K562 (cell line): ENCODE measurements around the gene SORCS2. TPM values are rescaled to one million over a fixed set of nuclear protein-coding genes. Genes with fewer than 3 reads are reported as not detected.

Experiments
- ATAC-seq: fragments of 200-7000 bp; cut with Tn5 transposase; 3 replicates; pipeline ENCODE4 v1.9.1; 2020; ENCODE audit warnings: moderate library complexity
- BruUV-seq: library from RNA; stranded (reverse); fragments of 400-500 nt; replicated peaks from 2 replicates; lab custom pipeline; 2021; lab: Mats Ljungman, UMichigan
- CTCF ChIA-PET: fragments of 300-600 bp; formaldehyde crosslinking; extraction: SDS; loops from one replicate; lab custom pipeline; 2021; ENCODE audit warnings: low intra/inter-chr PET ratio; lab: Yijun Ruan, JAX
- POLR2A ChIA-PET: fragments of 300-600, 350-650 bp; sonication (Branson Sonifier 250); formaldehyde crosslinking; extraction: SDS; loops from one replicate; lab custom pipeline; 2021; ENCODE audit warnings: antibody characterized with exemption, inconsistent platforms; lab: Yijun Ruan, JAX
- DNase-seq, 4 experiments: peaks; one replicate each; pipeline versions ENCODE4 v3.0.0 to v3.0.0-alpha.2; 2011 to 2018; ENCODE audit warnings: low spot score in 3 of 4, mixed read lengths in 3 of 4; ENCODE audit errors: extremely low read depth in 1 of 4
- FAIRE-seq: peaks from 2 replicates; lab custom pipeline; 2011; peaks lifted over from hg19 to GRCh38; lab: Jason Lieb, UNC
- H2AFZ ChIP-seq: 2 replicates; pipeline ENCODE4 v1.6.0; 2011; ENCODE audit warnings: low read depth, low read length, control low read depth, inconsistent platforms
- H3K27ac ChIP-seq: fragments of 200-600 bp; 3 replicates; pipeline ENCODE4 v1.8.0; 2011; ENCODE audit warnings: low read depth, mild to moderate bottlenecking, control low read depth, inconsistent platforms, low read length, moderate library complexity, mixed read lengths; ENCODE audit errors: extremely low read depth
- H3K27me3 ChIP-seq, 2 experiments: fragments of 300-600 bp in 1 of 2; 2 replicates in 1 of 2; 3 replicates in 1 of 2; pipeline versions ENCODE4 v1.6.0 to v1.8.0; 2011; ENCODE audit warnings: inconsistent platforms in 2 of 2, low read length in 2 of 2, mild to moderate bottlenecking in 1 of 2, mixed read lengths in 1 of 2, moderate library complexity in 1 of 2; ENCODE audit not compliant: control insufficient read depth in 2 of 2, insufficient read depth in 2 of 2
- H3K36me3 ChIP-seq: fragments of 300-600 bp; 3 replicates; pipeline ENCODE4 v1.8.0; 2011; ENCODE audit warnings: mild to moderate bottlenecking, low read length, inconsistent platforms; ENCODE audit not compliant: control insufficient read depth, insufficient read depth
- H3K4me1 ChIP-seq, 2 experiments: fragments of 200-600 bp in 1 of 2; replicated peaks in 1 of 2; 2 replicates in 1 of 2; 3 replicates in 1 of 2; pipeline versions ENCODE4 v1.5.1 to v1.8.0; 2011; ENCODE audit warnings: inconsistent platforms in 2 of 2, low read length in 2 of 2, mild to moderate bottlenecking in 1 of 2, mixed read lengths in 1 of 2, moderate library complexity in 1 of 2; ENCODE audit not compliant: control insufficient read depth in 2 of 2, insufficient read depth in 2 of 2
- H3K4me2 ChIP-seq: 2 replicates; pipeline ENCODE4 v1.6.1; 2011; ENCODE audit warnings: low read length, control low read depth, inconsistent platforms, mixed read lengths; ENCODE audit not compliant: insufficient read depth
- H3K4me3 ChIP-seq: fragments of 200-600 bp; sonication (generic), shearing (Covaris generic); 2 replicates; pipeline ENCODE4 v1.5.1; 2016; ENCODE audit warnings: control low read depth, inconsistent platforms
- H3K79me2 ChIP-seq: fragments of 200-600 bp; 3 replicates; pipeline ENCODE4 v1.8.0; 2011; ENCODE audit warnings: low read length, inconsistent platforms; ENCODE audit not compliant: control insufficient read depth, insufficient read depth
- H3K9ac ChIP-seq, 2 experiments: 2 replicates each; pipeline versions ENCODE4 v1.6.0 to v1.6.1; 2011; ENCODE audit warnings: low read depth in 2 of 2, low read length in 2 of 2, control low read depth in 1 of 2, inconsistent platforms in 1 of 2, mild to moderate bottlenecking in 1 of 2, mixed read lengths in 1 of 2; ENCODE audit not compliant: insufficient read depth in 1 of 2
- H3K9me1 ChIP-seq: one replicate; pipeline ENCODE4 v1.6.0; 2011; ENCODE audit warnings: inconsistent platforms, mild to moderate bottlenecking, low read length, moderate library complexity; ENCODE audit not compliant: control insufficient read depth, insufficient read depth
- H3K9me3 ChIP-seq: replicated peaks from 2 replicates; pipeline ENCODE4 v1.5.1; 2011; ENCODE audit warnings: low read depth, low read length, inconsistent platforms; ENCODE audit not compliant: control insufficient read depth, insufficient read depth
- H4K20me1 ChIP-seq: replicated peaks from 2 replicates; pipeline ENCODE4 v1.6.1; 2011; ENCODE audit warnings: low read length, inconsistent platforms, mixed read lengths; ENCODE audit not compliant: control insufficient read depth, insufficient read depth
- CREBBP ChIP-seq: IDR thresholded peaks from one replicate; pipeline ENCODE4 v1.6.1; 2012; ENCODE audit warnings: low read depth, mild to moderate bottlenecking, control low read depth, inconsistent platforms, low read length
- ESRRA ChIP-seq: fragments of 450-650 bp; IDR thresholded peaks from 2 replicates; pipeline ENCODE4 v1.6.1; 2014; ENCODE audit warnings: low read depth, mild to moderate bottlenecking, moderate library complexity, borderline replicate concordance
- GABPA ChIP-seq: fragments of 200-800 bp; sonication (Bioruptor generic); conservative IDR thresholded peaks from 2 replicates; pipeline ENCODE4 v1.6.1; 2016; ENCODE audit warnings: low read depth, missing genetic modification characterization, missing compliant biosample characterization
- PHF8 ChIP-seq: fragments of 200-600 bp; sonication (generic); IDR thresholded peaks from 2 replicates; pipeline ENCODE4 v1.6.1; 2012; ENCODE audit warnings: mixed run types, mild to moderate bottlenecking, inconsistent platforms, low read length, moderate library complexity, borderline replicate concordance
- PPARD ChIP-seq: fragments of 250-450 bp; sonication (Bioruptor Pico); IDR thresholded peaks from 2 replicates; pipeline ENCODE4 v1.8.0; 2022; ENCODE audit warnings: inconsistent platforms, mild to moderate bottlenecking, moderate library complexity
- ZC3H8 ChIP-seq: fragments of 450-650 bp; IDR thresholded peaks from 2 replicates; pipeline ENCODE4 v1.6.1; 2017
- ZNF124 ChIP-seq: sonication (generic); formaldehyde crosslinking; IDR thresholded peaks from 2 replicates; pipeline ENCODE4 v1.8.1; 2022; ENCODE audit warnings: missing genetic modification reagents
- WGBS: fragments of 100-300 bp; shearing (Covaris generic); methylation state at CpG from one replicate; pipeline ENCODE4 v1.1.6; 2016; ENCODE audit warnings: low coverage, mixed read lengths; ENCODE audit not compliant: insufficient coverage; ENCODE audit errors: missing lambda C conversion rate; 5-methylcytosine and 5-hydroxymethylcytosine counted together
- in situ Hi-C: fragments of 300-500 bp; cut with MboI; formaldehyde crosslinking; loops from 4 replicates; pipeline ENCODE4 v1.15.0; 2018; ENCODE audit warnings: inconsistent platforms, mixed read lengths
- intact Hi-C: fragments of 100-400 bp; cut with micrococcal nuclease; formaldehyde crosslinking; loops from 2 replicates; pipeline ENCODE4 v1.14.2; 2022
- polyA plus RNA-seq, 8 experiments: library from polyadenylated mRNA; depleted of rRNA in 4 of 8; stranded (reverse) in 5 of 8; unstranded in 3 of 8; fragments of >200 nt; fragmentation: Nextera tagmentation in 2 of 8; fragmentation: Illumina TruSeq in 1 of 8; extraction: Ambion mirVana in 2 of 8; extraction: Trizol in 1 of 8; gene quantifications; 2 replicates each; pipeline versions ENCODE4 v1.2.1 to v1.2.3, GENCODE V29; 2011 to 2014; ENCODE audit warnings: inconsistent platforms in 1 of 8, missing spikeins in 1 of 8
- total RNA-seq, 7 experiments: library from RNA; depleted of rRNA in 6 of 7; stranded (reverse); fragments of >200 nt in 6 of 7; fragmentation: Illumina TruSeq in 2 of 7; extraction: Trizol in 2 of 7; gene quantifications; 2 replicates each; pipeline versions ENCODE4 v1.2.1 to v1.2.3, GENCODE V29; 2011 to 2021; ENCODE audit warnings: low replicate concordance in 1 of 7
- TF ChIP-seq, protein P1 (sequence below): fragments of 450-650 bp; IDR thresholded peaks from 2 replicates; pipeline ENCODE4 v1.6.1; 2014; ENCODE audit warnings: low read depth, mild to moderate bottlenecking, moderate library complexity, borderline replicate concordance
- TF ChIP-seq, protein P2 (sequence below): sonication (generic); formaldehyde crosslinking; IDR thresholded peaks from 2 replicates; pipeline ENCODE4 v1.5.0; 2020; ENCODE audit warnings: missing genetic modification reagents

Gene SORCS2
- total and polyA plus RNA-seq, 9 of the 15 experiments (the other 6 are each of a cell fraction or from before 2014, with no cell fraction given), result not detected

DNA sequence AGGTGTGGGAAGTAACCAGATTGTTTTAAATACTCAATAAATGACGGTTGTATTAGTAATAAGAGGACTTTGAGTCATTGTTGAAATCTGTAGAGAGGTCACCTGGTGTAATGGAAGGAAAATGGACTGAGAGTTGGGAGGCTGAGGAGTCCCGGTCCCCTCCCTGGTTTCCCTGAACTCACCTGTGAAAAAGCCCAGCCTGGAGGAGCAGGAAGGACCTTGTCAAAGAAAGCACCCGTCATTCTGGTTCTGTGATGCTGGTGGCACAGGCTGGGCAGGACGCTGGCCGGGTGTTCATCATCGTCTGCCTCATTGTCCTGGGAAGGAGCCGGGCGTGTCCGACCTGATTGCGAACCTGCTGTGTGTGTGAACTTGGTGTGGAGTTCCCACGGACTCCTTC is 70.8 kb downstream of the SORCS2 start:
- Histone ChIP-seq H3K27me3 (peaks cover 9 to 54% of the 10 kb centered on the region in 2 experiments; a peak in 4 of 5 replicates), H3K9ac (no peak overlapping the region), H3K79me2 (no peaks in the 10 kb centered on the region), H3K36me3 (no peaks in the 10 kb centered on the region), H3K9me3 (no peaks in the 10 kb centered on the region)
- DNase-seq, result no peak
- CTCF ChIA-PET, result no interaction called here
- intact Hi-C loops, result no loop called here
- no TSS peak for BruUV-seq
- FAIRE-seq, result no peak
- TF ChIP-seq CREBBP (no peak), ZC3H8 (no peak), ZNF124 (CRISPR knock-in tag) (no peak), GABPA (tag) (no peak), PPARD (CRISPR knock-in tag) (no peak), PHF8 (no peak), ESRRA (no peak)
- TF ChIP-seq, protein P1, sequence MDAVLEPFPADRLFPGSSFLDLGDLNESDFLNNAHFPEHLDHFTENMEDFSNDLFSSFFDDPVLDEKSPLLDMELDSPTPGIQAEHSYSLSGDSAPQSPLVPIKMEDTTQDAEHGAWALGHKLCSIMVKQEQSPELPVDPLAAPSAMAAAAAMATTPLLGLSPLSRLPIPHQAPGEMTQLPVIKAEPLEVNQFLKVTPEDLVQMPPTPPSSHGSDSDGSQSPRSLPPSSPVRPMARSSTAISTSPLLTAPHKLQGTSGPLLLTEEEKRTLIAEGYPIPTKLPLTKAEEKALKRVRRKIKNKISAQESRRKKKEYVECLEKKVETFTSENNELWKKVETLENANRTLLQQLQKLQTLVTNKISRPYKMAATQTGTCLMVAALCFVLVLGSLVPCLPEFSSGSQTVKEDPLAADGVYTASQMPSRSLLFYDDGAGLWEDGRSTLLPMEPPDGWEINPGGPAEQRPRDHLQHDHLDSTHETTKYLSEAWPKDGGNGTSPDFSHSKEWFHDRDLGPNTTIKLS, result no peak
- TF ChIP-seq, protein P2, sequence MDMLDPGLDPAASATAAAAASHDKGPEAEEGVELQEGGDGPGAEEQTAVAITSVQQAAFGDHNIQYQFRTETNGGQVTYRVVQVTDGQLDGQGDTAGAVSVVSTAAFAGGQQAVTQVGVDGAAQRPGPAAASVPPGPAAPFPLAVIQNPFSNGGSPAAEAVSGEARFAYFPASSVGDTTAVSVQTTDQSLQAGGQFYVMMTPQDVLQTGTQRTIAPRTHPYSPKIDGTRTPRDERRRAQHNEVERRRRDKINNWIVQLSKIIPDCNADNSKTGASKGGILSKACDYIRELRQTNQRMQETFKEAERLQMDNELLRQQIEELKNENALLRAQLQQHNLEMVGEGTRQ (CRISPR knock-in tag), result no peak
- TF ChIP-seq, all 486 proteins: peak for 0
- Histone ChIP-seq H2AFZ (no peak overlapping the region), H3K27ac (no peak overlapping the region), H3K4me2 (no peak overlapping the region), H3K4me1 (no peaks in the 10 kb centered on the region), H3K9me1 (no peaks in the 10 kb centered on the region), H4K20me1 (peaks cover 4% of the 10 kb centered on the region; the same call in 1 of the 2 replicates), H3K4me3 (no peak overlapping the region)
- ATAC-seq, result no peak
- 1% methylated on average over 11 of the region's 11 CpGs for whole genome bisulfite sequencing
- POLR2A ChIA-PET, result interaction anchor here (0.7 kb wide), 1 partner anchor 447 kb away, joined by 3 read pairs; no protein-coding TSS in a partner anchor
- in situ Hi-C loops, result no loop called here
